B cell (primary cell): ENCODE results near the gene SSUH2.
"Not testable (repeated sequence)": the region's sequence is repeated elsewhere in the genome, so short reads cannot be mapped to it uniquely, and the experiment has no call there.

ENCODE experiments used
- EZH2 ChIP-seq: IDR thresholded peaks from 2 replicates; pipeline ENCODE4 v1.6.1; 2012; ENCODE audit warnings: borderline replicate concordance, low read depth, mild to moderate bottlenecking, moderate library complexity, low read length; ENCODE audit not compliant: insufficient read depth, poor library complexity, severe bottlenecking
- TF ChIP-seq, protein P1 (sequence below): fragments of 200-600 bp; IDR thresholded peaks from one replicate; pipeline ENCODE4 v1.8.0; 2022; ENCODE audit warnings: antibody characterized with exemption, mild to moderate bottlenecking

GRCh38 chr3:8677258-8677657, 32.7 kb upstream of the SSUH2 start:
- TF ChIP-seq, protein P1, sequence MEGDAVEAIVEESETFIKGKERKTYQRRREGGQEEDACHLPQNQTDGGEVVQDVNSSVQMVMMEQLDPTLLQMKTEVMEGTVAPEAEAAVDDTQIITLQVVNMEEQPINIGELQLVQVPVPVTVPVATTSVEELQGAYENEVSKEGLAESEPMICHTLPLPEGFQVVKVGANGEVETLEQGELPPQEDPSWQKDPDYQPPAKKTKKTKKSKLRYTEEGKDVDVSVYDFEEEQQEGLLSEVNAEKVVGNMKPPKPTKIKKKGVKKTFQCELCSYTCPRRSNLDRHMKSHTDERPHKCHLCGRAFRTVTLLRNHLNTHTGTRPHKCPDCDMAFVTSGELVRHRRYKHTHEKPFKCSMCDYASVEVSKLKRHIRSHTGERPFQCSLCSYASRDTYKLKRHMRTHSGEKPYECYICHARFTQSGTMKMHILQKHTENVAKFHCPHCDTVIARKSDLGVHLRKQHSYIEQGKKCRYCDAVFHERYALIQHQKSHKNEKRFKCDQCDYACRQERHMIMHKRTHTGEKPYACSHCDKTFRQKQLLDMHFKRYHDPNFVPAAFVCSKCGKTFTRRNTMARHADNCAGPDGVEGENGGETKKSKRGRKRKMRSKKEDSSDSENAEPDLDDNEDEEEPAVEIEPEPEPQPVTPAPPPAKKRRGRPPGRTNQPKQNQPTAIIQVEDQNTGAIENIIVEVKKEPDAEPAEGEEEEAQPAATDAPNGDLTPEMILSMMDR = not testable (repeated sequence)
- TF ChIP-seq EZH2 = not testable (repeated sequence)
